ENCODE results near the gene LMO1.

LMO1 gene

DNA sequence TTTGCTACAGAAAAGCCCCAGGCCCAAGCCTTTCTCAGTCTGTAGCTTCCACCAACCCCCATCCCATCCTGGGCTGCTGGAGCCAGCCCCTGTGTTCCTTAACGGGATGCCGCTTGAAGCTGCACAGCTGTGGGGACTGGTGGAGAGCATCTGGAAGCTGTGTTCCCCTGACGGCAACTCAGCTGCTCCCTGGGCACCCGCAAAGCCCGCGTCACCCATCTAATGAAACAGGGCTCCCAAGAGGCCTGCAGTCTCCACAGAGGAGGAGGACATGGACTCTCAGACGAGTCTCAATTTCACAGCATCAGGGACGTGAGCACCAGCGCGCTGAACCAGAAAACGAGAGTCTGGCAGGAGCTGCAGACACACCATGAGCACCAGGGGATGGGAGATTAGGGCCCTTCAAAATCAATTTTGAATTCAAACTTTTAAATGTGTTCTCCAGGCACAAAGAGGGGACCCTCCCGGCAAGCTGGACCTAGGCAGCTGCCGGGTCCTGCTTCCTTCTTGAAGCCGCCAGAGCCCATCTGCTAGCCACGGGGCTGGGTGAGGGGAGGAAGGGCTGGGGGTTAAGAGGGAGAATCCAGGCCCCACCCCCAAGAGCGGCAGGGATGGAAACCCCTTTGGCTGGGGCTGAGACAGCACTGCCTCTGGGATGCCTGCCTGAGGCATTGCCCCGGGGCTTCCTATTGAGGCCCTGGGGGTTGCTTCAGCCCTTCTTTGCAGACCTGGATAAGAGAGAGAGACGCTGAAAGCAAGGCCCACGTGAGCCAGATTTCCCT lies 21.0 kb downstream of the LMO1 start:
- DNase-seq (ENCODE audit: low spot score): no peak

DNA sequence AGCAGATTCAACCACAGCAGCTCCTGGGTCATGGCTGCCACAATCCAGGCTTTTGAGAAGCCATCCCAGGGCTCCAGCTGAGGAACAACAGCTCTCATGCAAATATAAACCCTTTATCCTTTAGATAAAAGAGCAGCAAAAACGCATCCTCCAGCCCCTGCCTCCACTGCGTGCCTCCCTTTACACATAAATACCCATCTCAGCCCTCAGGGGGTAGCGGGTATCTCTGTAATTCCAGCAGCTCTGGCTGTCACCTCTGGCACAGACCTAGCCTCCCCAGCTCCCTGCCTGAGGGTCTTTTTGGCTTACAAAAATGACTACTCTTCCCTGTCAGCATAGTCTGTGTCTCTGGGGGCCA lies 21.6 kb downstream of the LMO1 start:
- no peak for DNase-seq (ENCODE audit: low spot score)

DNA sequence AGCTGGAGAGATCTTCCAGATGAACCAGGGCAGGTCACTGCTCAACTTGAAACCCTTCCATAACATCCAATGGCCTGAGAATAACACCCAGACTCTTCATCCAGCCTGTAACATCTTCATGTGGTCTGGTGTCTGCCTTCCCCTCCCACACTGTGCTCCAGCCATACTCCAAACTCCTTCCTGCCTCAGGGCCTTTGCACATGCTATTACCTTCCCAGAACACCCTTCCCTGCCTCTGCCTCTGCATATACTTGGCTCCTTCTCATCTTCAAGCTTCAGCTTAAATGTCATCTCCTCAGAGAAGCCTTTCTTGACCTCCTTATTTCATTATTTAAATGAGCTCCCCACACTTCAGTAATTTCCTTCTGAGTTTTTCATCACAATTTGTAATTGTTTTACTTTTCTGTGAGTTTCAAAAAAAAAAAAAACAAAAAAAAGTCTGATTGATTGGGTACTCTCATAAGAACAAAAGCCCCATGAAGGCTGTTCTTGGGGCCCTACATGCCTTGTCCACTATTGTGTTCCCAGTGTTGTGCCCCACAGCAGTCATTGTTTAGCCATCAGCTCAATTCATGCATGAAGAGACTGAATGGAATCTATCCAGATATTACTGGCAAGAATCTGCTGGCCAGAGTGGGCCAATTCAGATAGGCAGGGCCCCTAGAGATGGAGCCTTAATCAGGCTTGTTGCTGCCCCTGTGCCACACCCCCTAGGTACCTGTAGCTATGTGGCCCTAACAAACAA lies 22.1 kb downstream of the LMO1 start:
- no peak for DNase-seq (ENCODE audit: low spot score)

DNA sequence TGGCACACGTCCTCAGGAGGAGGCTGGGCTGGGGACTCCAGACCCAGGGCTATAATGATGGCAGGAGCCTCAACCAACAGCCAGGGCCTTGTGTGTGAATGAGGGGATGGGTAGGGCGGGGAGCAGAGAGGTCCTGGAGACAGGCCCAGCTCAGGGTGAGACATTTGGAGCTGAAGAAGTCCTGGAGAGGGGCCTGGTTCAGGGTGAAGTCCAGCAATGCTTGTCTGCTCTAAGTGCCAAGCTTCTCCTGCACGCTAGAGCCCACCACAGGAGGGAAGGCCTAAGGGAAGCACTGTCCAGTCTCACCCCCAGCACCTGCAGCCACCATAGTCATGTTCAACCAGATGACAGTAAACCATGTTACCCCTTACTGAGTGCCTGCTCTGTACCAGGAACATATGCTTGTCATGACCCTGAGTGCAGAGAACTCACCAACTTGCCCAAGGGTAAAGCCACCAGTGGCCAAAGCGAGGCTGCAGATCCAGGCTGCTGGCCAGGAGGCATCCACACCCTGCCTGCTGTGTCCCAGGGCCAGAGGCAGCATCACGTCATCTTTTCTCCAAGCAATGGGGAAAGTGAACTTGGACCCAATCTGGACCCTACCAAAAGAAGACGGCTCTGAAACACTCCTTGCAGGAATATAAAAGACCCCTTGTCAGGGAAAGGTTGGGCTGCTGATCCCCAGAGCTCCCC lies 24.0 kb downstream of the LMO1 start:
- no peak for DNase-seq (ENCODE audit: low spot score)

DNA sequence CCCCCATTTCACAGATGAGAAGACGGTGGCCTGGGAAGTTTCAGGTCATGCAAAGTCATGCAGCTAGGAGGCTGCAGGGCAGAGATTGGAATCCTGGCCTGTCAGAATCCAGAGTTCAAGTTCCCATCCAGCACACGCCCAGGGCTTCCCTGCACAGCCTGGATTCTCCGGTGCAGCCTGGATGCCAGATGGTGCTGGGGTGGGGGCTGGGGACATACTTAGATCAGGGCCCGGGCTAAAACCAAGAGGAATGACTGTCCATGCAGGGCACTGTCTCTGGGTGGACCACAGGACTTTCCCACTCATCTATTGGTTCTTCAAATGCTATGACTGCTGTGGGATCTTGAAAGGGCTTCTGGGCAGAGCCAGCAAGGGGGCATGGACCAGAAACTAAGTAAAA lies 24.6 kb downstream of the LMO1 start:
- DNase-seq (ENCODE audit: low spot score): no peak

DNA sequence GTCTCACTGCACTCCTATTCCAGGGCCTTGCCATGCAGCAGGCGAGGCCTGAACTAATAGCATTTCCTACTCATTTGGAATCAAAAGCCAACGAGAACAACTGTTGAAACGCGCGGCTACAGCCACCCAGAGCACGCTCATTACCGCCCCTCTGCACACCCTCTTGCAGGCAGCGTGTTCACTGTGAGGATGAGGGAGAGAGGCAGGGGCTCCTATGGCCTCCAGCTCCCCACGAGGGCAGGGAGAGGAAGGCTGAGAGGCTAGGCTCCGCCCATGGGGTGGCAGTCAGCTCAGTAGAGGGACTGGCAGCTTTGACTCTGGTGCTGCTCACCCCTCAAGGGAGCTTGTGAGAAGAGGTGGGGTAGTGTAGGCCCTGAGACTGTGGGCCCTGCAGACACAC lies 26.2 kb downstream of the LMO1 start:
- DNase-seq (ENCODE audit: low spot score): no peak

DNA sequence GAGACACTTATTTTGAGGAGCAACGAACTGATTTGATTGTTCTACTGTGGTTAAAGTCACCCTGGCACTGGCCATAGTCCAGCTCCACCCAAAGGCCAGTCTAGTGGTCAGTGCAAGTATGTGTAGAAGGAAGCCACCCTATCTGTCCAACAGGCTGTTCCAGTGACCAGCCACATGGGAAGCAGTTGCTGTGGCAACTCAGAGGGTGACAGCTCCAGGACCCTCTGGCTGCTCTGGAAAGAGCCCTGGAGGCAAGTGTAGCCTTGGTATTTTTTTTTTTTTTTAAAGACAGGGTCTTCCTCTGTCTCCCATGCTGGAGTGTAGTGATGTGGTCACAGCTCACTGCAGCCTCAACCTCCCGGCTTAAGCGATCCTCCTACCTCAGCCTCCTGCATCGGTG lies 27.8 kb downstream of the LMO1 start:
- DNase-seq (ENCODE audit: low spot score): no peak

DNA sequence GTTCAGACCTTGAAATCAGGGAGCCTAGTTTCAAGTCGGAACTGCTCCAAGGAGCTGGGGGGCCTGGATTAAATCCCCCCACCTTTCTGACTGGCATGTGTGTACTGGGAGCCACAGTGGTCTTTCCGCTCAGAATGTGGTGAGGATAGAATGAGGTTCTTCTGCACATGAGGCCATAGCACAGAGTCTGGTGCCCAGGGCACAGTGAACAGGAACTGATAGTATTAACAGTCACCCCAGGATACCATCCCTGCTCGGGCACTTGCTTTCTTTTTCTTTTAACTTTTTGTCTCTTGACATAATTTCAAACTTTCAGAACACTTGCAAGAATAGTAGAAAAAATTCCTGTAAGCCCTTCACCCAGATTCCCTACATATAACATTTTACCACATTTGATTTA lies 28.8 kb downstream of the LMO1 start:
- DNase-seq (ENCODE audit: low spot score): no peak

DNA sequence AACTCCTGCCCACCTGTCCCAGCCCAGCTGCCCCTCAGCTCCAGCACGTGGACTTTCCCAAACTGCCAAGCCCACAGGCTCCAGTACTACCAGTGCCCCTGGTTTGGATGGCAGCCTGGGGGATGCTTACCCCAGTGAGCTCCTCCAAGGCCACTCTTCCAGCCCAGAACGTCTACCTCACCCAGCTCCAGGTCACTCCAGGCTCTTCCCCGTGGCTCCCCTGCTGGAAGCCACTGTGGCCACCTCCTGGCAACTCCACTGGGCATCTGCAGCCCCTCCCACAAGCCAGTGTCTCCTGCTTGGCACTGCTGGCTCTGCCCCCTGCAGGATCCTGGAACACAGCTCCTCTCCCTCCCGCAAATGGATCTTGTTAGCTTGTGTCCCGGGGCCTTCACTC lies 29.3 kb downstream of the LMO1 start:
- no peak for DNase-seq (ENCODE audit: low spot score)

DNA sequence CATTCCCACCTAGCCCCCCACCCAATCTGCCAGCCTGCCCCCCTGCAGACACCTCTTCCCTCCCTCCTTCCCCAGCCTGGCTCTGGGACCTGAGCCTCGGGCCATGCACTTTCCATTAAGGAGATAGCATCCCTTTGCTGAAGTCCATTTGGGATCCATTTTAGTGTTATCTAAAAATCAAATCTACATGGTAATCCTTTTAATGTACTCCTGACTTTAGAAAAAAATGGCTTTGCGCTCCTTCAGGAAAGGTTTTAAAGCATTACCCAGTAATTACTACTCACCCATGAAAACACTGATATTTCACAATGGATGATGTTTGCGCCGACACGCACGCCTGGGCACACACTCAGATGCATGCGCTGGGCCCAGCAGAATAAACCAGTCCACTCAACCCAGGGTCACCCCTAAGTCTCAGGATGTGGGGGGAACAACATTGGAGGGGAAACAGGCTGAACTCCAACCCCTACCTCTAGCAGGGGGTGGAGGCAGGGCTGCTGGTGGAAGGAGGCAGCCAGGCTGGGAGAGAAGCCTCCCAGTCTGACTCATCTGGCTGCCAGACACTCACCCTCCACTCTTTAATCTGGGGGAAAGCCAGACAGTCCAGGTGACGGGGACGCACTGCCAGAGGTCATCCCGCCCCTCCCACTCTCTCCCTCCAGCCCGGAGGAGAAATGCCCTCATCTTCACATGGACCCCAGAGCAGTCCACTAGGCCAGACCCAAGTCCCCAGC lies 29.8 kb downstream of the LMO1 start:
- no peak for DNase-seq (ENCODE audit: low spot score)

DNA sequence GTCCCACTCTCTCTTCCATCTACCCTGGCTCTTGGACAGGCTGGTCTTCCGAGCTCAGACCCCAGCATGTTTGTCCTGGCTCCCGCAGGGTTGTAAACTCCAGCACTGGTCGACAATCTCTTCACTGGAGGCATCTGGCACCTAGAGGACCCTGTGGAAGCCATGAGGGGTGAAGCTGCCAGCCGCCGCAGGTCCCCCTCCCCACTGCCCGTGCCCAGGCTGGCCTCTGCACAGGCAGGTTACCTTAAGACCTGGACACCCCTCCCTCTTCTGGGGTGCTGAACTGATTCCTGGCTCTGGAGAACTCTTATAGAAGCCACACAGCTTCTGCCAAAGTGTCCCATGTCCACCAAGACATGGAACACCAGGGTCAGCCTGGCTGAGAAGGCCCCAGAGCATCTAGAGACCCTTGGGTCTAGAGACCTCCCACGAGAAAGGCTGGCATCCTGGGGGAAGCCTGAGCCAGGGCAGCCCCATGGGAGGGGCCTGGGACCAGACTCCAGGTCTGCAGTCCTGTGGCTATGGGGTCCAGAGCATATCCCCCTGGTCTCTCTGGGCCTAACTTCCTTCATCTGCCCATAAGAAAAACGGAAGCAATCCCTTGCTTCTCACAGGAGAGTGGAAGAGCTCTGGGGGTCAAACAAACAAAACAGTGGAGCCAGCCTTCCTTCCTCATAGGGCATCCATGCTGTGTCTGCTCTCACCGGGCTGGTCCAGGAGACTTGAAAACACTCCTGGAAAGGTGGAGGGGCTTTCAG lies 30.6 kb downstream of the LMO1 start:
- no peak for DNase-seq (ENCODE audit: low spot score)

DNA sequence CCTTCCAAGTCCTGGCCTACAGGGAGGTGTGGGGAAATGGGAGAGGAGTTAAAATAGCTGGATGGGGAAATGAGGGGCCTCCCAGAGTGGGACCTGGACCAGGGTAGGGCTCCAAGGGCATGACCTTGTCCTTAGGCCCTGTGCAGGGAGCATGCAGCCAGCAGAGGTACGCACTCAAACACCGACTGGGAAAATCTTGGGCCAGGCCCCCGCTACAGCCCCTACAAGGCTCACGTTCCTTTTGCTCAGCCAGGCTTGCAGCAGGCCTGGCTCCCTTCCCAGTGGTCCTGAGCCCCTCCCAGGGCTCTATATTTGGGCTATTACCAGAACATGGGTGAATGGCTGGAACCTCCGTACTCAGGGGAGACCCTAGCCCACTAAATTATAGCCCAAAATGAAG lies 31.3 kb downstream of the LMO1 start:
- DNase-seq (ENCODE audit: low spot score): no peak

DNA sequence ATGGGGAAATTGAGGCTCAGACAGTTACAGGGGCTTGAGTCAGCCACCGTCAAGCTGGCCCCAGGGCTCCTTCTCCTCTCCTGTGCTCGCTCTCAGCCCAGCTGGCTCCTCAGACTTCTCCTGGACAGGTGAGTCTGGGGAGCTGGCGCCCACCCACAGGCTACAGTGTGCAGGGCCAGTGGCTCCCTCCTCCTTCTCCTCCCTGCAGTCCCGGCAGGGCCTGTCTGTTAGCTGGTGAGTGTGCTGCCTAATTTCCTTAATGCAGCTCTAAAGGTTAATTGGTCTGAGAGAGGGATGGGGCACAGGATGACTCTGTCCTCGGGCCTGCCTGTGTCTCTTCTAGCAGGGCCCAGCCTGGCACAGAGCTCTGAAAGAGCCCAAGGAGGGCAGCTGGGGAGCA lies 31.7 kb downstream of the LMO1 start:
- DNase-seq (ENCODE audit: low spot score): no peak

DNA sequence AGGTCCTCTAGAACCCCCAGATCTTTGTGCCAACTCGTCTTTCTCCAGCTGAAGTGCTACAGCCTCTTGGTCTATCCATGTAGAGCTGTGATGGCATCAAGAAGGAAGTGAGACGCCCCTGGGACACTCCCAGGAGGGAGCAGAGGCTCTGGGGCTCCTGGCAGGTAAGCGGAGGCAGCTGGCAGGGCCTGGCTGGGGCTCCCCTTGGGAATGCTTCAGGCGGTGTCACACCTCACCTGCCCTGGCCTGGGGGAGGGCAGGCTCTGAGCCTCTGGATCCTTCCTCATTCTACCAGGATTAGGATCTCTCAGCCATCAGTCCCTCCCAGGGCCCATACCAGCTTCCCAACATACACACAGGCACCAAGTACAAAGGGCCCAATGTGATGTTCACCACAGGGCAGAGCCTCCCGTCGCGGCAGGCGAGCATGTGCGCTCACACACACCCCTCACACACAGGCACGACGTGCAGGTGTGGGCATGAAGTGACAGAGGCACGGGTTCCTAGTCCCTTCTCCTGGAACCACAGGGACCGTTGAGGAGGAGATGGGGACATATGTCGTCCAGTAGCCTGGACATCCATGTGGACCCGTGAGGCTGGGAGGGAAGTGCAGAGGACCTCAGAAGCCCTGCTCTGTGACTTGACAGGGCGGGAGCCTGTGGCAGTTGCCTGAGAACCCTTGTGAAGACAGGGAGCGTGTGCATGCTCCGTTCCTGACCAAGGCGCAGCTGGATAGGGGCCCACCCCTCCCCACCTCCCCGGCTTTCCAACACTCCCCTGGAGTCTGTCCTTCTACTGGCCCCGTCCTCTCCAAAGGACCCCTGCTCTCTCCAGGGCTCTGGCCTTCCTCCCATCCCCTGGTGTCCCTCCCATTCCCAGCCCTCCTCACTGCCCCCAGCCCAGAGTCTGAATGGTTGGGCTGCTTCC lies 32.5 kb downstream of the LMO1 start:
- no peak for DNase-seq (ENCODE audit: low spot score)

DNA sequence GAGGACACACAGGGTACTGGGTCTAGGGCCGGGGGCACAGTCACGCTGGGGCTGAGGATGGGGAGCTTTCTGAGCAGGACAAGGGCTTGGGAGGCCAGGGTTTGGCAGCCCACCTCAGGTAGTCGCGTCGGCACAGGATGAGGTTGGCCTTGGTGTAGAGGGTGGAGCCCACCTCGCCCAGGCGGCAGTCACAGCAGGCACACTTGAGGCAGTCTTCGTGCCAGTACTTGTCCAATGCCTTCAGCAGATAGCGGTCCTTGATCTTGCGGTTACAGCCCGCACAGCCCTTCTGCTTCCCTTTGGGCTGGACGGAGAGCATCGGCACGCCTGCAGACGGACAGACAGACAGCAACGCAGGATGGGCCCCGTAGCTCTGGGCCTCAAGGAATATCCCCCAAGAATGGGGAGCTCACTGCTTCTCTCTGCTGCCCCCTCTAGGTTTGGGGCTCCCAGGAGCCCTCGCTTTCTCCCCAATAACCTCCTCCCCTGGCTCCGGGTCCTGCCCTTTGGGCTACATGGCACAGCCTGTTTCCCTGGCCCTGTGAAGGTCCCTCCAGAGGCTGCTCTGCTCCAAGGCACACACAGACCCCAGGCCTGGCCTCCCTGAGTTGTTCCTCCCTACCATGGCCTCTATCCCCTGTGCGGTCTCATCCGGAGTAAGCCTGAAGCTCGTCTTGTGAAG lies 33.4 kb downstream of the LMO1 start:
- no peak for DNase-seq (ENCODE audit: low spot score)

DNA sequence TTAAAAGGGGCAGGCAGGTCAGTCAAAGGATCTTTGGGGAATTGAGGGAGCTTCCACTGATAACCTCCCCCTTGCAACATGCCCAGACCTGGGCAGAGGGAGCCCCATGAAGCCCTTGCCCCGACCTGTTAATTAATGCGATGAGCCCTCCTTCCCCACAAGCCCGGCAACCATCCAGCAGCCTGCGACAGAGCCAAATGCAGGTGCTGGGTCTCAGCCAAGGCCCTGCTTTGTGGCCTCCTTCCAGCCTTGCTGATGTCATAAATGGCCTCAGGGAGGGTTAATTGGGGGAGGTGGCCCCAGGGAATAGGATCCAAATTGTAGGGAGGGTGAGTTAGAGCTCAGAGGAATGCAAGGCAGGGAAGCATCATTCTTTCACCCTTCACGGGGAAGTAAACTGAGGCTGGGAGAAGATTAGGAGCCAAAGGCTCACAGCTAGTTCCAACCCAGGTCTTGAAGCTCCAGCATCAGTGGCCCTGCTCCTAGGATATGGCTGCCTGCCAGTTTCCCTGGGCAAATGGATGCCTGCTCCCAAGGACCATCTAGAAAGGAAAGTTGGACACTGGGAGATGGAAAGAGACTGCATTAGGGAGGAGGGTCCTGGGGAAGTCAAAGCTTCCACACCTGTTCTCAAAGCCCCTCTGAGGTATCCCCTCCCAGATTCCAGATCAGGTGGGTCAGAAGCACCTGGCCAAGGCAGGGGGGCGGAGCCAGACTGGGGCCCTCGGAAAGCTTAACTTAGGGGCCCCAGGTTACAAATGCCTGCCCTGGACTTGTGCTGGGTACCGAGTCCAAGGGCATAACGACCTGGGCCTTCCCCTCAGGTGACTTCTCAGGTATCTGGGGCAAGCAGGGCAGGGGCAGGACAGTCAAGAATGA lies 34.1 kb downstream of the LMO1 start:
- no peak for DNase-seq (ENCODE audit: low spot score)

DNA sequence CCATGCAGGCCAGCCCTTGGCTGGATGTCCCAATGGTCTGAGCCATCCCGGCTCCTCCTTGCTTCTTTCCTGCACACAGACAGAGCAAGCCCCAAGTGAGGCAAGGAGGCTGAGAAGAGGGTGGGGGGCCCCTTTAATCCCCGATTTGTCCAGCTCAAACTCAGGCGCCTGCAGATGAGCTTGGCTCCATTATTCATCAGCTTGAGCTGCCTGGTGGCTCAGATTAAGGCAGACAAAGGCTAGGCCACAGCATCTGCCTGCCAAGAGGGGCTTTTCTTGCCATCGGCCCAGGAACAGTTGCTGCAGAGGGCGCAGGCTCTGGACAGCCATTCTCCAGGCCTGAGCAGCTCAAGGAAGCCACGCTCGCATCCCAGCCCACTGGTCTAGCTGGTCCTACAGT lies 35.4 kb downstream of the LMO1 start:
- no peak for DNase-seq (ENCODE audit: low spot score)

DNA sequence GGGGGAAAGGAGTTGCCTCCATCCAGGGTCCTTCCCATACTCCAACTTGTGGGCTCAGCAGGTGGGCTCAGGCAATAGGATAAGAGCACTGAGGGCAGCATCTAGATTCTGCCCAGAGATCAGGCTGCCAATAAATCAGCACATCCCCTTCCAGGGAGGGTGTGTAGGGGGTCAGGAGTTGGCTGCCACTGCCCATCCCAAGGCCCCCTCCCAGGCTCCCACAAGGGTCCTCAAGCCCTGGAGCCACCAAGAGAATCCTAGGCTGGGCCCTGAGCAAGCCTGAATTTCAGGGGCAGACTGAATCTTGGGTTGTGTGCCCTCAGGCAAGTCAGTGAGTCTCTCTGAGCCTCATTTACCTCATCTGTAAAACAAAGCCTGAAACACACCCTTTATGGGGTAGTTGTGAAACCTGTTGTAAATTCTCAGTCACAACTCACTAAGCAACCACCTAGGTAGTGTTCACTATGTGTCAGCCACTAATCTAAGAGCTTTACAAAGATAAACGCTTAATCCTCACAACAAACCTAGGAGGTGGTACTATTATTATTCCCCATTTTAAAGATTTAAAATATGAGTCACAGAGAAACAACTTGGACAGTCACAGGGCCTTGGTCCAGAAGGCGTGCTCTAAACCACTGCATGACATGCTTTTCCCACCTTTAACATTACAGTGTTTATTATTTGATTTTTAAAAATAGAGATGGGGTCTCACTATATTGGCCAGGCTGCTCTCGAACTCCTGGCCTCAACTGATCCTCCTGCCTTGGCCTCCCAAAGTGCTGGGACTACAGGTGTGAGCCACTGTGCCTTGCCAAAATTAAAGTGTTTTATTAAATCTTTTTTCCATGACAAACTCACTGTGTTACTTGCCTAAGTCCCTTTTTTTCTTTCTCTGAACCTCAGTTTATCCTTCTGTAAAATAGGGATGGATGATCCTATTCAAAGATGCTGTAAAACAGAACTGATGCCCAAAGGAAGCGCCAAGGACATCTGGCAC lies 36.2 kb downstream of the LMO1 start:
- DNase-seq (ENCODE audit: low spot score): no peak
